ENCODE results near the gene TYMP. TPM values are rescaled to one million over a fixed set of nuclear protein-coding genes. Genes with fewer than 3 reads are reported as not detected.

TYMP gene
- polyA plus RNA-seq, 2 of the 4 experiments (the other 2 are of a cell fraction): 5.9 to 9.0 TPM

DNA sequence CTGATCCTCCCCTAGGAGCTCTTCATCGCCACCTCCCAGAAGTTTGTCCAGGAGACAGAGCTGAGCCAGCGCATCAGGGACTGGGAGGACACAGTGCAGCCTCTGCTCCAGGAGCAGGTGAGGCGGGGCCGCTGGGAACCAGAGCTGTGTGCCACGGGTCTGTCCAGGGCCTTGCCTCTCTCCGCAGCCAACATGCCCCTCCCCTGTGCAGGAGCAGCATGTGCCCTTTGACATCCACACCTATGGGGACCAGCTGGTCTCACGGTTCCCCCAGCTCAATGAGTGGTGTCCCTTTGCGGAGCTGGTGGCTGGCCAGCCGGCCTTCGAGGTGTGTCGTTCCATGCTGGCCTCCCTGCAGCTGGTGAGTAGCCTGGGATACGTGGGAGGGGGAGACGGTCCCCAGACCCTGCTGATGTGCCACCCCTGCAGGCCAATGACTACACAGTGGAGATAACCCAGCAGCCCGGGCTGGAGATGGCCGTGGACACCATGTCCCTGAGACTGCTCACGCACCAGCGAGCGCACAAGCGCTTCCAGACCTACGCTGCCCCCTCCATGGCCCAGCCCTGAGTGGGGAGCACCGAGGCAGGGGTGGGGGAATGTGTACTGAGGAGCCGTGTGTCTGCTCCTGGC lies 6.9 kb downstream of the TYMP start:
- CTCF ChIA-PET: no interaction called here
- DNase-seq (ENCODE audit: low read depth in 1 of 2, low spot score in 1 of 2) (no peak), ATAC-seq (no peak), FAIRE-seq (no peak)
- H3K4me1 ChIP-seq: peaks cover 14% of the 10 kb centered on the region
- POLR2A ChIA-PET: interaction anchor here (0.9 kb wide), 1 partner anchor 15 kb away, joined by 6 read pairs; the partner anchor contains the start of genes LMF2 and NCAPH2
- H3K4me2 ChIP-seq: no peak overlapping the region
- 100% methylated on average over 2 of the region's 22 CpGs for WGBS (ENCODE audit: missing lambda C conversion rate)
- no peak overlapping the region for H3K27ac ChIP-seq
- TF ChIP-seq, protein P1, sequence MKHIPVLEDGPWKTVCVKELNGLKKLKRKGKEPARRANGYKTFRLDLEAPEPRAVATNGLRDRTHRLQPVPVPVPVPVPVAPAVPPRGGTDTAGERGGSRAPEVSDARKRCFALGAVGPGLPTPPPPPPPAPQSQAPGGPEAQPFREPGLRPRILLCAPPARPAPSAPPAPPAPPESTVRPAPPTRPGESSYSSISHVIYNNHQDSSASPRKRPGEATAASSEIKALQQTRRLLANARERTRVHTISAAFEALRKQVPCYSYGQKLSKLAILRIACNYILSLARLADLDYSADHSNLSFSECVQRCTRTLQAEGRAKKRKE (CRISPR knock-in tag; IDR thresholded peaks at IDR 0.05; ENCODE audit: low read depth): no peak
- TF ChIP-seq KDM5A (IDR thresholded peaks at IDR 0.05) (no peak), HOXA7 (CRISPR knock-in tag; IDR thresholded peaks at IDR 0.05) (no peak), SMC3 (IDR thresholded peaks at IDR 0.05) (no peak), PHF8 (IDR thresholded peaks at IDR 0.05; ENCODE audit: borderline replicate concordance, low read depth) (no peak), HDAC2 (IDR thresholded peaks at IDR 0.05) (no peak), EHF (CRISPR knock-in tag; IDR thresholded peaks at IDR 0.05) (no peak), MAZ (IDR thresholded peaks at IDR 0.05; ENCODE audit: borderline replicate concordance, low read depth, low read length) (no peak), EHMT2 (IDR thresholded peaks at IDR 0.05; ENCODE audit: low read depth) (no peak), RARB (CRISPR knock-in tag; IDR thresholded peaks at IDR 0.05) (no peak), NR3C1 (IDR thresholded peaks at IDR 0.05) (no peak), JUN (IDR thresholded peaks at IDR 0.05) (no peak), CEBPB (IDR thresholded peaks at IDR 0.05) (no peak), NPAS2 (CRISPR knock-in tag; IDR thresholded peaks at IDR 0.05; ENCODE audit: borderline replicate concordance) (no peak), KDM1A (IDR thresholded peaks at IDR 0.05; ENCODE audit: low read depth) (no peak)
- TF ChIP-seq, protein P2, sequence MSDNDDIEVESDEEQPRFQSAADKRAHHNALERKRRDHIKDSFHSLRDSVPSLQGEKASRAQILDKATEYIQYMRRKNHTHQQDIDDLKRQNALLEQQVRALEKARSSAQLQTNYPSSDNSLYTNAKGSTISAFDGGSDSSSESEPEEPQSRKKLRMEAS (IDR thresholded peaks at IDR 0.05): no peak
- TF ChIP-seq, protein P3, sequence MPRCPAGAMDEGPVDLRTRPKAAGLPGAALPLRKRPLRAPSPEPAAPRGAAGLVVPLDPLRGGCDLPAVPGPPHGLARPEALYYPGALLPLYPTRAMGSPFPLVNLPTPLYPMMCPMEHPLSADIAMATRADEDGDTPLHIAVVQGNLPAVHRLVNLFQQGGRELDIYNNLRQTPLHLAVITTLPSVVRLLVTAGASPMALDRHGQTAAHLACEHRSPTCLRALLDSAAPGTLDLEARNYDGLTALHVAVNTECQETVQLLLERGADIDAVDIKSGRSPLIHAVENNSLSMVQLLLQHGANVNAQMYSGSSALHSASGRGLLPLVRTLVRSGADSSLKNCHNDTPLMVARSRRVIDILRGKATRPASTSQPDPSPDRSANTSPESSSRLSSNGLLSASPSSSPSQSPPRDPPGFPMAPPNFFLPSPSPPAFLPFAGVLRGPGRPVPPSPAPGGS (IDR thresholded peaks at IDR 0.05): no peak
- TF ChIP-seq, protein P4, sequence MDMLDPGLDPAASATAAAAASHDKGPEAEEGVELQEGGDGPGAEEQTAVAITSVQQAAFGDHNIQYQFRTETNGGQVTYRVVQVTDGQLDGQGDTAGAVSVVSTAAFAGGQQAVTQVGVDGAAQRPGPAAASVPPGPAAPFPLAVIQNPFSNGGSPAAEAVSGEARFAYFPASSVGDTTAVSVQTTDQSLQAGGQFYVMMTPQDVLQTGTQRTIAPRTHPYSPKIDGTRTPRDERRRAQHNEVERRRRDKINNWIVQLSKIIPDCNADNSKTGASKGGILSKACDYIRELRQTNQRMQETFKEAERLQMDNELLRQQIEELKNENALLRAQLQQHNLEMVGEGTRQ (IDR thresholded peaks at IDR 0.05): no peak
- TF ChIP-seq, protein P5, sequence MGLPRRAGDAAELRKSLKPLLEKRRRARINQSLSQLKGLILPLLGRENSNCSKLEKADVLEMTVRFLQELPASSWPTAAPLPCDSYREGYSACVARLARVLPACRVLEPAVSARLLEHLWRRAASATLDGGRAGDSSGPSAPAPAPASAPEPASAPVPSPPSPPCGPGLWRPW (IDR thresholded peaks at IDR 0.05): no peak
- no peak overlapping the region for H3K4me3 ChIP-seq
- no peaks in the 10 kb centered on the region for H3K9me3 ChIP-seq

DNA sequence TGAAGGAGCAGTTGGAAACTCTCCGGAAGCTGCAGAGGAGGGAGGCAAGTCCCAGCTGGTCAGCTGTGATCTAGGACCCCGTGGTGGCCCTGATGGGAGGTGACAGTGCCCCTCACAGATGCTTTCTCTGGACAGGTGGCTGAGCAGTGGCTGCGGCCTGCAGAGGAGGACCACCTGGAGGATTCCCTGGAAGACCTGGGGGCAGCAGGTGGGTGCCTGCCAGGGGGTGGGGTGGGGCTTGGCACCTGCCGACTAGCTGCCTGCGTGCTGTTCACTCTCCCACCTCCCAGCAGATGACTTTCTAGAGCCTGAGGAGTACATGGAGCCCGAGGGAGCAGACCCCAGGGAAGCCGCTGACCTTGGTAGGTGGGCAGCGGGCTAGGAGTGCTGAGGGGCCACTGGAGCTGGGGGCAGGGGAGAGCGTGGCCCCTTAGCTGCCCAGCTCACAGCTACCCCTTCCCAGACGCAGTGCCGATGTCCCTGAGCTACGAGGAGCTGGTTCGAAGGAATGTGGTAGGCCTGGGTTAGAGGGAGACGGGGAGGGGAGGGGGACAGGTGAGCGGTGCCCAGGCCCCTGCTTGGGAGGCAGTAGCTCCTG lies 7.5 kb downstream of the TYMP start:
- no peak overlapping the region for H3K4me2 ChIP-seq
- DNase-seq (ENCODE audit: low read depth in 1 of 2, low spot score in 1 of 2) (no peak), FAIRE-seq (no peak), ATAC-seq (no peak)
- H3K9me3 ChIP-seq: no peaks in the 10 kb centered on the region
- H3K4me1 ChIP-seq: peaks cover 11% of the 10 kb centered on the region
- H3K4me3 ChIP-seq: no peak overlapping the region
- no peak overlapping the region for H3K27ac ChIP-seq
- CTCF ChIA-PET: interaction anchor here (1.0 kb wide), 1 partner anchor 98 kb away, joined by 4 read pairs; no protein-coding TSS in a partner anchor
- 80% methylated on average over 1 of the region's 15 CpGs for WGBS (ENCODE audit: missing lambda C conversion rate)
- POLR2A ChIA-PET: interaction anchor here (0.6 to 0.9 kb wide), 2 partner anchors 14 to 66 kb away, joined by 4 to 6 read pairs; partner anchors contain the start of genes LMF2 and NCAPH2
- TF ChIP-seq BHLHE40 (IDR thresholded peaks at IDR 0.05; ENCODE audit: low read depth, low read length): no peak
- TF ChIP-seq RNF2 (IDR thresholded peaks at IDR 0.05; ENCODE audit: borderline replicate concordance, low read depth): no peak
- TF ChIP-seq EP300 (IDR thresholded peaks at IDR 0.05): no peak
- TF ChIP-seq, protein P3 (IDR thresholded peaks at IDR 0.05): no peak
- no peak for TF ChIP-seq TFCP2L1 (CRISPR knock-in tag; IDR thresholded peaks at IDR 0.05)
- TF ChIP-seq CBX8 (IDR thresholded peaks at IDR 0.05): no peak
- TF ChIP-seq ESRRA (IDR thresholded peaks at IDR 0.05; ENCODE audit: borderline replicate concordance, low read length): no peak
- TF ChIP-seq JUN (IDR thresholded peaks at IDR 0.05): no peak
- TF ChIP-seq KDM5A (IDR thresholded peaks at IDR 0.05): no peak
- no peak for TF ChIP-seq FOSL2 (IDR thresholded peaks at IDR 0.05)
- TF ChIP-seq FOSL2 (CRISPR knock-in tag; IDR thresholded peaks at IDR 0.05): no peak
- no peak for TF ChIP-seq NR3C1 (IDR thresholded peaks at IDR 0.05)
- no peak for TF ChIP-seq JUNB (IDR thresholded peaks at IDR 0.05)
- TF ChIP-seq MAZ (IDR thresholded peaks at IDR 0.05; ENCODE audit: borderline replicate concordance, low read depth, low read length): no peak
- TF ChIP-seq, protein P2 (IDR thresholded peaks at IDR 0.05): no peak
- TF ChIP-seq, protein P6, sequence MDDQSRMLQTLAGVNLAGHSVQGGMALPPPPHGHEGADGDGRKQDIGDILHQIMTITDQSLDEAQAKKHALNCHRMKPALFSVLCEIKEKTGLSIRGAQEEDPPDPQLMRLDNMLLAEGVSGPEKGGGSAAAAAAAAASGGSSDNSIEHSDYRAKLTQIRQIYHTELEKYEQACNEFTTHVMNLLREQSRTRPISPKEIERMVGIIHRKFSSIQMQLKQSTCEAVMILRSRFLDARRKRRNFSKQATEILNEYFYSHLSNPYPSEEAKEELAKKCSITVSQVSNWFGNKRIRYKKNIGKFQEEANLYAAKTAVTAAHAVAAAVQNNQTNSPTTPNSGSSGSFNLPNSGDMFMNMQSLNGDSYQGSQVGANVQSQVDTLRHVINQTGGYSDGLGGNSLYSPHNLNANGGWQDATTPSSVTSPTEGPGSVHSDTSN (IDR thresholded peaks at IDR 0.05): no peak
- no peak for TF ChIP-seq CEBPB (IDR thresholded peaks at IDR 0.05)
- TF ChIP-seq SREBF2 (IDR thresholded peaks at IDR 0.05): no peak

Measured in A549 (cell line).